HG03066 (cell line): ENCODE data around the gene ABCA9.
"Not testable (repeated sequence)": the region's sequence is repeated elsewhere in the genome, so short reads cannot be mapped to it uniquely, and the experiment has no call there.

Experiments used
- ATAC-seq: cut with Tn5 transposase; IDR thresholded peaks from one replicate; pipeline ENCODE4 v1.9.1; 2021; ENCODE audit warnings: low read depth; ENCODE audit not compliant: unreplicated experiment

Gene ABCA9

GRCh38 chr17:68959117-68959516, 101.6 kb downstream of the ABCA9 start:
- ATAC-seq: not testable (repeated sequence)

- no peak for ATAC-seq
Observed at GRCh38 chr17:68957944-68958343, 102.8 kb downstream of the ABCA9 start.

- ATAC-seq: no peak
Observed at GRCh38 chr17:68955181-68955841, 105.4 kb downstream of the ABCA9 start, which contains the start of gene ABCA8. Gene ABCA8 (minus strand): TSS chr17:68955392. CDS start chr17:68942034, 13,358 bp downstream.

GRCh38 chr17:68954146-68954896, 106.4 kb downstream of the ABCA9 start:
- no peak for ATAC-seq

- no peak for ATAC-seq
Observed at GRCh38 chr17:68953340-68953997, 107.3 kb downstream of the ABCA9 start.

- ATAC-seq: no peak
Observed at GRCh38 chr17:68950725-68951124, 110.0 kb downstream of the ABCA9 start.

- not testable (repeated sequence) for ATAC-seq
Observed at GRCh38 chr17:68947868-68948267, 112.9 kb downstream of the ABCA9 start.

GRCh38 chr17:68944435-68945035, 116.2 kb downstream of the ABCA9 start:
- ATAC-seq: no peak

- not testable (repeated sequence) for ATAC-seq
Observed at GRCh38 chr17:68943812-68944182, 116.9 kb downstream of the ABCA9 start.

- no peak for ATAC-seq
Observed at GRCh38 chr17:68943123-68943811, 117.5 kb downstream of the ABCA9 start.

- no peak for ATAC-seq
Observed at GRCh38 chr17:68942389-68942788, 118.3 kb downstream of the ABCA9 start.

GRCh38 chr17:68941761-68942160, 119.0 kb downstream of the ABCA9 start:
- ATAC-seq: no peak

GRCh38 chr17:68939195-68939594, 121.5 kb downstream of the ABCA9 start:
- ATAC-seq: no peak

- no peak for ATAC-seq
Observed at GRCh38 chr17:68937890-68938514, 122.7 kb downstream of the ABCA9 start.

- ATAC-seq: no peak
Observed at GRCh38 chr17:68927516-68927915, 133.2 kb downstream of the ABCA9 start.

- ATAC-seq: no peak
Observed at GRCh38 chr17:68924793-68925720, 135.7 kb downstream of the ABCA9 start.
